Transverse colon (tissue), 3 donors: ENCODE results near the gene GLOD4.

Source experiments
- POLR2A ChIP-seq: fragments of 450-650 bp; IDR thresholded peaks from one replicate; pipeline ENCODE4 v1.6.1; 2016; ENCODE audit warnings: antibody characterized with exemption, mild to moderate bottlenecking, moderate library complexity
- TF ChIP-seq, protein P1 (sequence below), 5 experiments: fragments of 200-600 bp in 3 of 5; fragments of 450-650 bp in 2 of 5; sonication (generic) in 3 of 5; IDR thresholded peaks; 1 replicate in 2 of 5; 2 replicates in 3 of 5; pipeline ENCODE4 v1.5.1; 2016 to 2017; ENCODE audit warnings: antibody characterized with exemption in 5 of 5, inconsistent platforms in 3 of 5, mild to moderate bottlenecking in 2 of 5, moderate library complexity in 1 of 5

DNA sequence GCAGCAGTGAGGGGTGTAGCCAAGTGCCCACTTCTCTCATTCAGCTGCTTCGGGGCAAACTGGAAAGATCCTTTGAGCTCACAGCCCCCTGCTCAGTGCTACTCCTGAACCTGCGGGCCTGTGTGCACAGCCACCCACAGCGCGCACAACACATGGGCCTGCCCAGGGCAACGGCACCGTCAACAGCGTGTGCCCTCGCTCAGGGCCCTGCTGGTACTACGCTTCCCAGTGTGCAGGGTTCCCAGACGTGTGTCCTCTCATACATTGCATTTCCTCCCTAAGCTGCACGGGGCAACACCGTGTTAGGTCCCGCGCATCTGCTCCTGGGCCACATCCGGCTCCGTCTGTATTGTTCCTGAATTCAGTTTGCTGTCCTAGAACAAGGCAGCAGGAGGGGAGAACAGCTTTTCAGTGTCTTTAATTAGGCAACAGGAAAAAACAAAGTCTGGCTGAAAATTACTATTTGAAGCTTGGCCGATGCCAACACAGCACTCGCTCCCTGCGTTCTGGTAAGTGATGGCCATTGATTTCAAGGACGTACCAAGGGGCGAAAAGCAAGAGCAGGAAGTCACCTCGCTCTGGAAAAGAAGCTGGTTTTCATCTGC, 15.3 kb upstream of the GLOD4 start:
- TF ChIP-seq, protein P1, sequence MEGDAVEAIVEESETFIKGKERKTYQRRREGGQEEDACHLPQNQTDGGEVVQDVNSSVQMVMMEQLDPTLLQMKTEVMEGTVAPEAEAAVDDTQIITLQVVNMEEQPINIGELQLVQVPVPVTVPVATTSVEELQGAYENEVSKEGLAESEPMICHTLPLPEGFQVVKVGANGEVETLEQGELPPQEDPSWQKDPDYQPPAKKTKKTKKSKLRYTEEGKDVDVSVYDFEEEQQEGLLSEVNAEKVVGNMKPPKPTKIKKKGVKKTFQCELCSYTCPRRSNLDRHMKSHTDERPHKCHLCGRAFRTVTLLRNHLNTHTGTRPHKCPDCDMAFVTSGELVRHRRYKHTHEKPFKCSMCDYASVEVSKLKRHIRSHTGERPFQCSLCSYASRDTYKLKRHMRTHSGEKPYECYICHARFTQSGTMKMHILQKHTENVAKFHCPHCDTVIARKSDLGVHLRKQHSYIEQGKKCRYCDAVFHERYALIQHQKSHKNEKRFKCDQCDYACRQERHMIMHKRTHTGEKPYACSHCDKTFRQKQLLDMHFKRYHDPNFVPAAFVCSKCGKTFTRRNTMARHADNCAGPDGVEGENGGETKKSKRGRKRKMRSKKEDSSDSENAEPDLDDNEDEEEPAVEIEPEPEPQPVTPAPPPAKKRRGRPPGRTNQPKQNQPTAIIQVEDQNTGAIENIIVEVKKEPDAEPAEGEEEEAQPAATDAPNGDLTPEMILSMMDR (IDR thresholded peaks at IDR 0.05), result no peak
- TF ChIP-seq POLR2A, result no peak
